HCT116 (cell line): ENCODE results near the gene SLC13A4.

ENCODE experiments used
- EZH2 ChIP-seq: fragments of 200-600 bp; sonication (generic); IDR thresholded peaks from 2 replicates; pipeline ENCODE4 v1.6.1; 2017; ENCODE audit warnings: antibody characterized with exemption, mixed run types
- EZH2phosphoT487 ChIP-seq: fragments of 200-600 bp; IDR thresholded peaks from 2 replicates; pipeline ENCODE4 v1.6.1; 2018; ENCODE audit warnings: antibody characterized with exemption, borderline replicate concordance
- JUND ChIP-seq: IDR thresholded peaks from 2 replicates; pipeline ENCODE4 v1.6.1; 2012
- POLR2A ChIP-seq: IDR thresholded peaks from 2 replicates; pipeline ENCODE4 v1.7.0; 2011; ENCODE audit warnings: borderline replicate concordance; ENCODE audit not compliant: insufficient read depth, insufficient read length; ENCODE audit errors: extremely low read depth
- POLR2AphosphoS5 ChIP-seq: IDR thresholded peaks from 2 replicates; pipeline ENCODE4 v1.6.1; 2011; ENCODE audit warnings: mild to moderate bottlenecking, low read depth, low read length, moderate library complexity
- SIN3A ChIP-seq: IDR thresholded peaks from 2 replicates; pipeline ENCODE4 v1.6.1; 2012; ENCODE audit warnings: low read depth
- SRF ChIP-seq: IDR thresholded peaks from 2 replicates; pipeline ENCODE4 v1.6.1; 2012; ENCODE audit warnings: low read depth
- TCF7L2 ChIP-seq: IDR thresholded peaks from 2 replicates; pipeline ENCODE4 v1.7.0; 2011; ENCODE audit warnings: borderline replicate concordance, inconsistent platforms; ENCODE audit not compliant: insufficient read depth, insufficient read length; ENCODE audit errors: extremely low read depth
- TF ChIP-seq, protein P1 (sequence below), 3 experiments: fragments of 200-600 bp in 1 of 3; sonication (generic) in 1 of 3; IDR thresholded peaks in 2 of 3; conservative IDR thresholded peaks in 1 of 3; 2 replicates each; pipeline ENCODE4 v1.5.1; 2012 to 2017; ENCODE audit warnings: low read depth in 2 of 3, low read length in 2 of 3, antibody characterized with exemption in 1 of 3, borderline replicate concordance in 1 of 3, control low read depth in 1 of 3, mild to moderate bottlenecking in 1 of 3, mixed read lengths in 1 of 3, mixed run types in 1 of 3, moderate library complexity in 1 of 3; ENCODE audit not compliant: insufficient read depth in 1 of 3
- TF ChIP-seq, protein P2 (sequence below): IDR thresholded peaks from 2 replicates; pipeline ENCODE4 v1.6.1; 2012; ENCODE audit warnings: low read depth
- TF ChIP-seq, protein P3 (sequence below): IDR thresholded peaks from 2 replicates; pipeline ENCODE4 v1.6.1; 2012

DNA sequence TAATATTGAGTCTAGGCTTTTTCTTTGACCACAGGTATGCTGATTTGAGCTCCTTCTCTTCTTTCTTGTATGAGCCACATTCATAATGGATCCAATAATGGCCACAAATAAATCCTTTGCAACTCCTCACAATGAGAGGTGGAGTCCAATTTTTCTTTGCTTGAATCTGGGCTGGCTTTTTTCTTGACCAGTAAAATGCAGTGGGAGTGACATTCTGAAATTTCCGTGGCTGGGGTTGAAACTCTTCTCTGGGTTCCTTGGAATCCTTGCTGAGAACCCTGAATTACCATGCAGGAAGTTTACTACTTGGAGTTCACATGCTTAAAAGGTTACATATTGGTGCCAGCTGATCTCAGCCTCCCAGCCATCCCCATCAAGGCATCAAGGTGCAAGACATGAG, 43.1 kb upstream of the SLC13A4 start:
- TF ChIP-seq JUND: no peak
- TF ChIP-seq POLR2AphosphoS5: no peak
- TF ChIP-seq, protein P1, sequence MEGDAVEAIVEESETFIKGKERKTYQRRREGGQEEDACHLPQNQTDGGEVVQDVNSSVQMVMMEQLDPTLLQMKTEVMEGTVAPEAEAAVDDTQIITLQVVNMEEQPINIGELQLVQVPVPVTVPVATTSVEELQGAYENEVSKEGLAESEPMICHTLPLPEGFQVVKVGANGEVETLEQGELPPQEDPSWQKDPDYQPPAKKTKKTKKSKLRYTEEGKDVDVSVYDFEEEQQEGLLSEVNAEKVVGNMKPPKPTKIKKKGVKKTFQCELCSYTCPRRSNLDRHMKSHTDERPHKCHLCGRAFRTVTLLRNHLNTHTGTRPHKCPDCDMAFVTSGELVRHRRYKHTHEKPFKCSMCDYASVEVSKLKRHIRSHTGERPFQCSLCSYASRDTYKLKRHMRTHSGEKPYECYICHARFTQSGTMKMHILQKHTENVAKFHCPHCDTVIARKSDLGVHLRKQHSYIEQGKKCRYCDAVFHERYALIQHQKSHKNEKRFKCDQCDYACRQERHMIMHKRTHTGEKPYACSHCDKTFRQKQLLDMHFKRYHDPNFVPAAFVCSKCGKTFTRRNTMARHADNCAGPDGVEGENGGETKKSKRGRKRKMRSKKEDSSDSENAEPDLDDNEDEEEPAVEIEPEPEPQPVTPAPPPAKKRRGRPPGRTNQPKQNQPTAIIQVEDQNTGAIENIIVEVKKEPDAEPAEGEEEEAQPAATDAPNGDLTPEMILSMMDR (IDR thresholded peaks at IDR 0.05 in 2 of 3, conservative IDR thresholded peaks at IDR 0.05 in 1 of 3; ENCODE audit: borderline replicate concordance in 1 of 3, insufficient read depth in 1 of 3, low read depth in 2 of 3, low read length in 2 of 3): no peak
- TF ChIP-seq POLR2A: no peak
- no peak for TF ChIP-seq EZH2
- no peak for TF ChIP-seq EZH2phosphoT487
- TF ChIP-seq SRF: no peak
- TF ChIP-seq, protein P2, sequence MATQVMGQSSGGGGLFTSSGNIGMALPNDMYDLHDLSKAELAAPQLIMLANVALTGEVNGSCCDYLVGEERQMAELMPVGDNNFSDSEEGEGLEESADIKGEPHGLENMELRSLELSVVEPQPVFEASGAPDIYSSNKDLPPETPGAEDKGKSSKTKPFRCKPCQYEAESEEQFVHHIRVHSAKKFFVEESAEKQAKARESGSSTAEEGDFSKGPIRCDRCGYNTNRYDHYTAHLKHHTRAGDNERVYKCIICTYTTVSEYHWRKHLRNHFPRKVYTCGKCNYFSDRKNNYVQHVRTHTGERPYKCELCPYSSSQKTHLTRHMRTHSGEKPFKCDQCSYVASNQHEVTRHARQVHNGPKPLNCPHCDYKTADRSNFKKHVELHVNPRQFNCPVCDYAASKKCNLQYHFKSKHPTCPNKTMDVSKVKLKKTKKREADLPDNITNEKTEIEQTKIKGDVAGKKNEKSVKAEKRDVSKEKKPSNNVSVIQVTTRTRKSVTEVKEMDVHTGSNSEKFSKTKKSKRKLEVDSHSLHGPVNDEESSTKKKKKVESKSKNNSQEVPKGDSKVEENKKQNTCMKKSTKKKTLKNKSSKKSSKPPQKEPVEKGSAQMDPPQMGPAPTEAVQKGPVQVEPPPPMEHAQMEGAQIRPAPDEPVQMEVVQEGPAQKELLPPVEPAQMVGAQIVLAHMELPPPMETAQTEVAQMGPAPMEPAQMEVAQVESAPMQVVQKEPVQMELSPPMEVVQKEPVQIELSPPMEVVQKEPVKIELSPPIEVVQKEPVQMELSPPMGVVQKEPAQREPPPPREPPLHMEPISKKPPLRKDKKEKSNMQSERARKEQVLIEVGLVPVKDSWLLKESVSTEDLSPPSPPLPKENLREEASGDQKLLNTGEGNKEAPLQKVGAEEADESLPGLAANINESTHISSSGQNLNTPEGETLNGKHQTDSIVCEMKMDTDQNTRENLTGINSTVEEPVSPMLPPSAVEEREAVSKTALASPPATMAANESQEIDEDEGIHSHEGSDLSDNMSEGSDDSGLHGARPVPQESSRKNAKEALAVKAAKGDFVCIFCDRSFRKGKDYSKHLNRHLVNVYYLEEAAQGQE: no peak
- TF ChIP-seq SIN3A: no peak
- TF ChIP-seq TCF7L2: no peak
- TF ChIP-seq, protein P3, sequence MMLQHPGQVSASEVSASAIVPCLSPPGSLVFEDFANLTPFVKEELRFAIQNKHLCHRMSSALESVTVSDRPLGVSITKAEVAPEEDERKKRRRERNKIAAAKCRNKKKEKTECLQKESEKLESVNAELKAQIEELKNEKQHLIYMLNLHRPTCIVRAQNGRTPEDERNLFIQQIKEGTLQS: no peak
